ENCODE measurements around the gene RTEL1. TPM values are rescaled to one million over a fixed set of nuclear protein-coding genes. Genes with fewer than 3 reads are reported as not detected.

RTEL1 gene
- total RNA-seq, 4 donors from 2014 or later, result 10.2 to 34.4 (median 21.6) TPM

GRCh38 chr20:63704749-63705117, 46.6 kb downstream of the RTEL1 start:
- DNase-seq (ENCODE audit: low spot score) (no peak), ATAC-seq (ENCODE audit: low FRiP score) (no peak)
- TF ChIP-seq, protein P1, sequence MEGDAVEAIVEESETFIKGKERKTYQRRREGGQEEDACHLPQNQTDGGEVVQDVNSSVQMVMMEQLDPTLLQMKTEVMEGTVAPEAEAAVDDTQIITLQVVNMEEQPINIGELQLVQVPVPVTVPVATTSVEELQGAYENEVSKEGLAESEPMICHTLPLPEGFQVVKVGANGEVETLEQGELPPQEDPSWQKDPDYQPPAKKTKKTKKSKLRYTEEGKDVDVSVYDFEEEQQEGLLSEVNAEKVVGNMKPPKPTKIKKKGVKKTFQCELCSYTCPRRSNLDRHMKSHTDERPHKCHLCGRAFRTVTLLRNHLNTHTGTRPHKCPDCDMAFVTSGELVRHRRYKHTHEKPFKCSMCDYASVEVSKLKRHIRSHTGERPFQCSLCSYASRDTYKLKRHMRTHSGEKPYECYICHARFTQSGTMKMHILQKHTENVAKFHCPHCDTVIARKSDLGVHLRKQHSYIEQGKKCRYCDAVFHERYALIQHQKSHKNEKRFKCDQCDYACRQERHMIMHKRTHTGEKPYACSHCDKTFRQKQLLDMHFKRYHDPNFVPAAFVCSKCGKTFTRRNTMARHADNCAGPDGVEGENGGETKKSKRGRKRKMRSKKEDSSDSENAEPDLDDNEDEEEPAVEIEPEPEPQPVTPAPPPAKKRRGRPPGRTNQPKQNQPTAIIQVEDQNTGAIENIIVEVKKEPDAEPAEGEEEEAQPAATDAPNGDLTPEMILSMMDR (IDR thresholded peaks at IDR 0.05), result no peak

GRCh38 chr20:63705232-63706026, 47.3 kb downstream of the RTEL1 start:
- ATAC-seq (ENCODE audit: low FRiP score), result no peak
- TF ChIP-seq, protein P1 (IDR thresholded peaks at IDR 0.05), result no peak
- DNase-seq (ENCODE audit: low spot score), result no peak

GRCh38 chr20:63706027-63706695, 48.0 kb downstream of the RTEL1 start:
- DNase-seq (ENCODE audit: low spot score) (no peak), ATAC-seq (ENCODE audit: low FRiP score) (no peak)
- TF ChIP-seq, protein P1 (IDR thresholded peaks at IDR 0.05), result no peak

DNA sequence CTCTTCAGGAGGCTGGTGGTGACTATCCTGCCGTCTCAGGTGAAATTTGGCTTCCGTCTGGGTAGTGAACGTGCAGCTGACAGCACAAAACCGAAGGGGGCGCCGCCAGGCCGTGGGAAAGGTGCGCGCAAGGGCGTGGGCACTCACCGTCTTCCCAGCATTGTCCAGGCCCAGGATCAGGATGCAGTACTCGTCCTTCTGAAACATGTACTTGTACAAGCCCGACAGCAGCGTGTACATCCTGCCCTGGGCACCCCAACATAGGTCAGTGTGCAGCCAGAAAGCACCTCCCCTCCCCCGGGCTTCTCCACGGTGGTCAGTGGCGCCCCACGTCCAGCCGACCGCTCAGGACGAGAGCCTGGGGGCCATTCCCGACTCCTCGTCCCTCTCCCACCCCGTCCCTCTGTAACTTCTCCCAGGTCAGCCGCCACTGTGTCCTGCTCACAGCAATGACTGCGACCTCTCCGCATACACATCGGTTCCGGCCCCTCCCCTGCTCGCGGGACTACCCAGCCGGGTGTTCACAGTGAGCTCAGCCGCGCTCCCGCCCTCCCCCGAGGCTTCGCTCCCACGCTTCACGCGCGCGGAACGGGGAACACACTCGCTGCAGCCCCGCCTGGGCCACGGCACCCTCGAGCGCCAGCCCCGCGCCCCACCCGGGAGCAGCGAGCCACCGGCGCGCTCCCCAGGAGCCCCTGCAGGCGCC, 48.9 kb downstream of the RTEL1 start:
- TF ChIP-seq, protein P1 (IDR thresholded peaks at IDR 0.05), result no peak
- ATAC-seq (ENCODE audit: low FRiP score) (peak; percentile 51), DNase-seq (ENCODE audit: low spot score) (no peak)

DNA sequence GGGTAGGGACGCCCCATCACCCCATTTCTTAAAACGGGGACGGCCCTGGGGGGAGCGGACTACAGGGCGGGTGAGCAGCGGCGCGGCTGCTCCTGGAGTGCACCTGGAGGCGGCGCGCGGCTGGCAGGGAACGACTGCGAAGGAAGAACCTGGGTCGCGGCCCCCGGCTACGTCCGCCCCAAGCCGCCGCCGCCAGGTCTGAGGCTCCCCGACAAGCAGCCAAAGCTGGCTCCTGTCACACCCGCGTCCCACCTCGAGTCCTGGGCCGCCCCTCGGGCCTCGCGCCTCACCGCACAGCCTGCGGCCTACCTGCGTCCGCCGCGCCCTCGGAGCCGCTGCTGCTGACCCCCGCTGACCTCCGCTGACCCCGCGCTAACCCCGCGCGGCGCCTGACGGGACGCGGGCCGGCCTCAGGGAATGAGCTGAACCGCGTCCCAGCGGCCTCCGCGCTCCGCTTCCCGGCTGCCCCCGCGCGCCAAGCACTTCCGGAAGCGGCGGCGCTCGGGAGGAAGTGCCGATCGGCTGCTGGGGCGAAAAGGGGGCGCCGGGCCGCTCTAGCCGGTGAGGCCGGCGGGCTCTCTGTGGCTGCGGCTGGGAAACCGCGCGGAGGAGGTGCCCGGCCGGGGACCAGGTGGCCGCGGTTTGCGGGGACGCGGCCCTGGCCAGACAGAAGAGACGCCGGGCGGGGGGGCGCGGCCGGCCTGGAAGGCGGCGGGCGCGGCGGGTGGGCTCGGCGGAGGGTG, 49.6 kb downstream of the RTEL1 start, which contains the start of the genes ARFRP1 and ZGPAT:
ARFRP1 (minus strand) TSS at position 419 of the 743 bp plus-strand sequence. CDS start 885 bp downstream, outside the sequence.
ZGPAT (plus strand) TSS at position 482 of the 743 bp plus-strand sequence. CDS start 542 bp downstream, outside the sequence.
- DNase-seq (ENCODE audit: low spot score) (no peak), ATAC-seq (ENCODE audit: low FRiP score) (peak; percentile 82)
- TF ChIP-seq, protein P1 (IDR thresholded peaks at IDR 0.05), result no peak
